Psoas muscle (tissue), 8 donors: ENCODE measurements around the gene PPM1H. TPM values are rescaled to one million over a fixed set of nuclear protein-coding genes. Genes with fewer than 3 reads are reported as not detected.

Source experiments
- ATAC-seq, 4 donors: fragments of 200-7000 bp; cut with Tn5 transposase; one replicate each; pipeline ENCODE4 v1.9.1; 2020; ENCODE audit warnings: moderate library complexity in 3 of 4, mild to moderate bottlenecking in 2 of 4
- DNase-seq, 2 donors: peaks; one replicate each; pipeline ENCODE4 v3.0.0-alpha.2; 2020
- H3K27ac ChIP-seq: fragments of 200-600 bp; one replicate; pipeline ENCODE4 v1.8.0; 2022
- H3K27me3 ChIP-seq, 3 donors: fragments of 200-600 bp in 1 of 3; one replicate each; pipeline versions ENCODE4 v1.6.1 to v1.8.0; 2013 to 2022; ENCODE audit warnings: low read length in 2 of 3, mild to moderate bottlenecking in 2 of 3, moderate library complexity in 1 of 3; ENCODE audit not compliant: insufficient read depth in 3 of 3
- H3K36me3 ChIP-seq, 2 donors: fragments of 200-600 bp in 1 of 2; one replicate each; pipeline versions ENCODE4 v1.6.1 to v1.8.0; 2013 to 2022; ENCODE audit warnings: low read depth in 1 of 2, mild to moderate bottlenecking in 1 of 2, moderate library complexity in 1 of 2; ENCODE audit not compliant: insufficient read depth in 1 of 2
- H3K4me1 ChIP-seq: fragments of 200-600 bp; one replicate; pipeline ENCODE4 v1.8.0; 2022
- H3K4me3 ChIP-seq: fragments of 200-600 bp; one replicate; pipeline ENCODE4 v1.8.0; 2022; ENCODE audit warnings: mild to moderate bottlenecking
- H3K9me3 ChIP-seq: fragments of 200-600 bp; one replicate; pipeline ENCODE4 v1.8.0; 2022
- CTCF ChIP-seq: fragments of 200-600 bp; IDR thresholded peaks from one replicate; pipeline ENCODE4 v1.8.0; 2022; ENCODE audit warnings: antibody characterized with exemption
- WGBS, 3 donors: extraction: QIAGEN DNeasy Blood & Tissue Kit; methylation state at CpG; one replicate each; pipeline versions ENCODE4 v1.1.6 to v1.1.7; 2013; 5-methylcytosine and 5-hydroxymethylcytosine counted together
- intact Hi-C, 2 donors: fragments of 100-400 bp; cut with DNase I; formaldehyde crosslinking; loops; one replicate each; pipeline versions ENCODE4 v1.11.0 to v1.14.2; 2022
- polyA plus RNA-seq, 3 donors: library from polyadenylated mRNA; stranded (reverse); fragments of 200-250 nt; gene quantifications; one replicate each; pipeline ENCODE4 v1.2.3, GENCODE V29; 2013
- total RNA-seq, 4 donors: library from RNA; stranded (reverse); fragmentation: NEBNext Ultra II Directional in 2 of 4; extraction: Animal tissue kit (Norgen Biotek cat#: 25700) in 2 of 4; gene quantifications; one replicate each; pipeline versions ENCODE4 v1.2.1 to v1.2.4, GENCODE V29; 2021 to 2023
- donor health status: healthy with polysubstance abuse.
- donor health status: DM: no; HTN: no; CAD: no; lungs with moderate emphysema.
- donor health status: Bipolar disorder and iron deficiency.
- donor health status: healthy.
- donor health status: DM: yes; HTN: yes; CAD: no.
- donor health status: DM: no; HTN: no; CAD: no.
- donor health status: DM: no; HTN: no; CAD: no.
- donor health status: DM: yes; HTN: yes; CAD: no.

The PPM1H gene
- total and polyA plus RNA-seq, 7 donors = 0.65 to 4.3 (median 1.8) TPM

GRCh38 chr12:62698701-62699101 is 236.2 kb downstream of the PPM1H start:
- no peak overlapping the region for H3K27ac ChIP-seq
- H3K27me3 ChIP-seq = no peaks in the 10 kb centered on the region
- no peak for ATAC-seq
- H3K4me1 ChIP-seq = no peaks in the 10 kb centered on the region
- no peak for DNase-seq
- no peaks in the 10 kb centered on the region for H3K9me3 ChIP-seq
- intact Hi-C loops = no loop called here
- no peak overlapping the region for H3K4me3 ChIP-seq
- H3K36me3 ChIP-seq = no peaks in the 10 kb centered on the region
- TF ChIP-seq CTCF = no peak

- intact Hi-C loops = no loop called here
- H3K4me3 ChIP-seq = no peak overlapping the region
Observed at GRCh38 chr12:62697893-62698292, 237.1 kb downstream of the PPM1H start.

GRCh38 chr12:62695696-62696095 is 239.3 kb downstream of the PPM1H start:
- intact Hi-C loops = no loop called here
- Histone ChIP-seq H3K9me3 (no peaks in the 10 kb centered on the region), H3K27ac (no peak overlapping the region), H3K4me3 (no peak overlapping the region), H3K4me1 (no peaks in the 10 kb centered on the region), H3K27me3 (no peaks in the 10 kb centered on the region), H3K36me3 (no peaks in the 10 kb centered on the region)
- TF ChIP-seq CTCF = no peak
- WGBS, 3 donors = 93 to 95% (median 94%) methylated on average over 2 of the region's 2 CpGs
- DNase-seq = no peak
- no peak for ATAC-seq

More at GRCh38 chr12:62697893-62698292, 237.1 kb downstream of the PPM1H start:
- ATAC-seq (no peak), DNase-seq (no peak)
- WGBS, 3 donors = 24 to 59% (median 36%) methylated on average over 1 of the region's 1 CpG
- Histone ChIP-seq H3K9me3 (no peaks in the 10 kb centered on the region), H3K36me3 (no peaks in the 10 kb centered on the region), H3K27ac (no peak overlapping the region), H3K4me1 (no peaks in the 10 kb centered on the region), H3K27me3 (no peaks in the 10 kb centered on the region)
- no peak for TF ChIP-seq CTCF

- H3K4me1 ChIP-seq = no peaks in the 10 kb centered on the region
- TF ChIP-seq CTCF = no peak
- no peak for ATAC-seq
- no peaks in the 10 kb centered on the region for H3K27me3 ChIP-seq
- no peaks in the 10 kb centered on the region for H3K9me3 ChIP-seq
- no peak overlapping the region for H3K4me3 ChIP-seq
- H3K27ac ChIP-seq = no peak overlapping the region
- intact Hi-C loops = no loop called here
- 92 to 98% (median 96%) methylated on average over 3 of the region's 3 CpGs for WGBS, 3 donors
- no peaks in the 10 kb centered on the region for H3K36me3 ChIP-seq
- no peak for DNase-seq
Observed at GRCh38 chr12:62694632-62695031, 240.3 kb downstream of the PPM1H start.

GRCh38 chr12:62694116-62694515 is 240.8 kb downstream of the PPM1H start:
- intact Hi-C loops = no loop called here
- ATAC-seq (no peak), DNase-seq (no peak)
- H3K36me3 ChIP-seq = no peaks in the 10 kb centered on the region
- no peaks in the 10 kb centered on the region for H3K9me3 ChIP-seq
- H3K4me3 ChIP-seq = no peak overlapping the region
- 84 to 90% (median 87%) methylated on average over 3 of the region's 3 CpGs for WGBS, 3 donors
- no peaks in the 10 kb centered on the region for H3K4me1 ChIP-seq
- no peaks in the 10 kb centered on the region for H3K27me3 ChIP-seq
- no peak for TF ChIP-seq CTCF
- H3K27ac ChIP-seq = no peak overlapping the region
